Activated T-helper 1 cell treated with anti-CD3 and anti-CD28 coated beads, Interleukin-2, amount 50 U/mL, for 16 hours (primary cell): ENCODE results near the gene ROCK2.
"Not testable (repeated sequence)": the region's sequence is repeated elsewhere in the genome, so short reads cannot be mapped to it uniquely, and the experiment has no call there.

Experiments used
- DNase-seq, 2 donors: peaks; one replicate each; pipeline ENCODE4 v3.0.0-alpha.2; 2020; ENCODE audit warnings: low read depth in 1 of 2, low spot score in 1 of 2

The ROCK2 gene

DNA sequence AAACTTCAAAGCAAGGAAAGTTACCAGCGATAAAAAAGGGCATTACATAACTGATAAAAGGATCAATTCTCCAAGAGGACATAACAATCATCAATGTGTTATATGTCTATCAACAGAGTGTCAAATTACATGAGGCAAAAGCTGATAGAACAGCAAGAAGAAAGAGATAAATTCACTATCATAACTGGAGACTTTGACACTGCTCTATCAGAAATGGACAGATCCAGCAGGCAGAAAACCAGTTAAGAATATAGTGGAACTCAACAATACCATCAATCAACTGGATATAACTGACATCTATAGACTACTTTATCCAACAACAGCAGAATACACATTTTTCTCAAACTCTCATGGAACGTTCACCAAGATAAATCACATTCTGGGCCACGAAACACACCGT, 65.0 kb downstream of the ROCK2 start:
- no peak for DNase-seq

- no peak for DNase-seq
Measured at GRCh38 chr2:11278219-11278618, 66.2 kb downstream of the ROCK2 start.

- DNase-seq = no peak
Measured at GRCh38 chr2:11275910-11276309, 68.5 kb downstream of the ROCK2 start.

DNA sequence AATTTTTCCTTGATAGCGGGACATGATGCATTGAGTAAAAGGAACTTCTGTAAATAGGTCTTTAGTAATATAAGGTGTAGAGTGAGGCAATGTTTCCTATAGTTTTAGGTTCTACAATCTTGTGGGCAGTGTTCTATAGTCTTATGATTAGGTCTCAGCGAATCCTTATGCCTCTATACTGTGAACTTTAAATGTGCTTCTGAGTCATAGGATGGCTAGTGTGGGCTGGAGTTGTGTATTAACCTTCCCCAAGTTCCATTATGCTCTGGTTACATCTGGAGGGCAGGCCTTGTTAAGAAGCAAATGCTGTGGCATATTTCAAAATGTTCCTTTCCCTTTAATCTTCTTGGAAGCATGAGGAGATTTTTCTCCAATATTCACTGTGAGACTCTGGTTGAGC, 73.5 kb downstream of the ROCK2 start:
- DNase-seq = no peak

- DNase-seq = no peak
Measured at GRCh38 chr2:11267931-11268330, 76.5 kb downstream of the ROCK2 start.

GRCh38 chr2:11264818-11265217, 79.6 kb downstream of the ROCK2 start:
- DNase-seq = no peak

- no peak for DNase-seq
Measured at GRCh38 chr2:11264007-11264406, 80.4 kb downstream of the ROCK2 start.

DNA sequence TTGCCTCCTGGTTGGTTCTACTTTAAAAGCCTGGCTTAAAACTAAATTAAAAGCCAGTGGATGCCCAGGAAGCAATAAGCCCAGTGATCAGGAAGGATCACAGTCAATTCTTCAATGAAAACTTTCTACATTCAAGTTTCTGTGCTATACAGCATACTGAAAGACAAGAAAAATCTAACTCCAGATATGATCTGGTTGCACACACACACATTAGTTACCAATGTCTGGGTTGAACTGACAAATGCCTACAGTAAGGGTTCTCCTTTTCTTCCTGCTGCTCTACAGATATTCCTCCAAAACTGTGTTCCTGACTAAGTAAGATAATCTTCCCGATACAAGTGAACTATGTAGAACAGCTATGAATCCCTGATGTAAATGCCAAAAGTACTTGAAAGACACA, 81.3 kb downstream of the ROCK2 start:
- DNase-seq = no peak

GRCh38 chr2:11262438-11262837, 82.0 kb downstream of the ROCK2 start:
- not testable (repeated sequence) for DNase-seq

GRCh38 chr2:11261564-11261963, 82.9 kb downstream of the ROCK2 start:
- DNase-seq = not testable (repeated sequence)

- DNase-seq = no peak
Measured at GRCh38 chr2:11260979-11261378, 83.5 kb downstream of the ROCK2 start.

GRCh38 chr2:11257964-11258363, 86.5 kb downstream of the ROCK2 start:
- DNase-seq = no peak

DNA sequence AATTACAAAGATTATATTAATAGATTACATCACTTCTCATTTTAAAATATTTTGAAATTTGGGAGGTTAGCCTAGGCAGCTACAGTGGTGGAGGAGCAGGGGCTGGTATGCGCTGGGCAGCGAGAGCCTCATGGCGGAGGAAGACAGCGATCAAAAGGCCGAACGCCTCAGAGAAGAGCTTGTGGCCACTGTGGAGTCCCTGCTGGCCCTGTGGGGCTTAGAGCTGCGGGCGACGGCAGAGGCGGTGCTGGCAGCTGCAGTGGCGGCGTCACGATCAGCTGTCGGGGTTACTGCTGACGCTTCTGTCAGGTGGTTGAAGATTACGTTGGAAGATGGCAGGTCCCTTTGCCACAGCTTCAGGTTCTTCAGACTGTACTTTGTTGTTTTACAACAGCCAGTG, 87.4 kb downstream of the ROCK2 start:
- DNase-seq = no peak

DNA sequence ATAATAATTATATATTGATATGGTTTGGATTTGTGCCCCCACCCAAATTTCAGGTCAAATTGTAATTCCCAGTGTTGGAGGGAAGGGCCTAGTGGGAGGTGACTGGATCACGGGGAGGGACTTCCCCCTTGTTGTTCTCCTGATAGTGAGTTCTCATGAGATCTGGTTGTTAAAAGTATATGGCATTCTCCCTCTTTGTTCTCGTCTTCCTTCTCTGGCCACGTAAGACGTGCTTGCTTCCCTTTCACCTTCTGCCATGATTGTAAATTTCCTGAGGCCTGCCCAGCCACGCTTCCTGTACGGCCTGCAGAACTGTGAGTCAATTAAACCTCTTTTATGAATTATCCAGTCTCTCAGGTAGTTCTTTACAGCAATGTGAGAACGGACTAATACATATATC, 88.3 kb downstream of the ROCK2 start:
- no peak for DNase-seq

DNA sequence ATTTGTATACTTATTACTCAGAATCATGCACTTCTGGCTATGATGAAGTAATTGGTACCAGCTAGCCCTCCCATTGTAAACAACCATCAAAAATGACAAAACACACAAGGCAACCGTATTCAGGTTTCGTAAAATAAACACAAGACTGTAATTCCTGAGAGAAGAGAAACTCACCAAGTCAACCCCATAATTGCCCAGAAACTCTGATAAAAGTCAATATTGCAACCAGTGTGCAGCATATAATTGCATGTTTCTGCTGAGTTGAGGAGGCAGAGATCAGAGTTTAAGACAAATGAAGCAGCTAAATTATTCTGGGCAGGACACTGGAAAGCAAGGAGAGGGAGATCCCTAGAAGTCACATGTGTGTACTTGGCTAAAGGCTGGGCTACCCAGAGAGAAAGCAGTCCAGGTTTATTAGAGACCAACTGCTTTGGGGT, 90.3 kb downstream of the ROCK2 start:
- no peak for DNase-seq

- not testable (repeated sequence) for DNase-seq
Measured at GRCh38 chr2:11252458-11252857, 92.0 kb downstream of the ROCK2 start.

GRCh38 chr2:11250400-11251196, 93.8 kb downstream of the ROCK2 start:
- DNase-seq = no peak

GRCh38 chr2:11245322-11245721, 99.1 kb downstream of the ROCK2 start:
- DNase-seq = no peak

DNA sequence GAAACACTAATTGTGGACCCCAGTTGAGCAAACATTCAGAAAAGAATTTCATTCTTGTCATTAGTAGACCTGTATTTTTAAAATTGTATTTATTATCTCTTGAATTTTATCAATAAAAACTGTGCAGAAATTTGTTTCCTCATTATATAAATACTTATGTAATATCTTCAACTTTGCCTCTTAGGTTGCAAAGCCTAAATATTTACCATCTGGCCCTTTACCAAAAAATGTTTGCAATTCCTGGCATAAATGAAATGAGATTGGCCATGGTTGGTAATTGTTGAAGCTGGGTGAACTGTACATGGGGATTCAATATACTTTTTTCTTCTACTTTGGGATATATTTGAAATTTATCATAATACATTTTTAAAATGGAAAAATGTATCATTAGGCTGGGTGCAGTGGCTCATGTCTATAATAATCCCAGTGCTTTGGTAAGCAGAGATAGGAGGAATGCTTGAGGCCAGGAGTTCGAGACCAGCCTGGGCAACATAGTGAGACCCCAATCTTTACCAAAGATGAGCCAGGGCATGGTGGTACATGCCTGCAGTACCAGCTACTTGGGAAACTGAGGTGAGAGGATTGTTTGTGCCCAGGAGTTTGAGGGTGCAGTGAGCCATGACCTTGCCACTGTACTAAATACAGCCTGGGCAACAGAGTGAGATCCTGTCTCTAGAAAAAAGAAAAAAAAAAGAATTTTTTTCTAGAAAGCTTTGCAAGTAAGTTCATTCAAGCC, 100.2 kb downstream of the ROCK2 start:
- DNase-seq = no peak

- no peak for DNase-seq
Measured at GRCh38 chr2:11243512-11243911, 100.9 kb downstream of the ROCK2 start.

GRCh38 chr2:11242542-11243174, 101.8 kb downstream of the ROCK2 start:
- DNase-seq = no peak
